ENCODE data around the gene TRAF3. TPM values are rescaled to one million over a fixed set of nuclear protein-coding genes. Genes with fewer than 3 reads are reported as not detected.

TRAF3 gene
- total RNA-seq, 1 experiment from 2014 or later: 49.3 TPM

DNA sequence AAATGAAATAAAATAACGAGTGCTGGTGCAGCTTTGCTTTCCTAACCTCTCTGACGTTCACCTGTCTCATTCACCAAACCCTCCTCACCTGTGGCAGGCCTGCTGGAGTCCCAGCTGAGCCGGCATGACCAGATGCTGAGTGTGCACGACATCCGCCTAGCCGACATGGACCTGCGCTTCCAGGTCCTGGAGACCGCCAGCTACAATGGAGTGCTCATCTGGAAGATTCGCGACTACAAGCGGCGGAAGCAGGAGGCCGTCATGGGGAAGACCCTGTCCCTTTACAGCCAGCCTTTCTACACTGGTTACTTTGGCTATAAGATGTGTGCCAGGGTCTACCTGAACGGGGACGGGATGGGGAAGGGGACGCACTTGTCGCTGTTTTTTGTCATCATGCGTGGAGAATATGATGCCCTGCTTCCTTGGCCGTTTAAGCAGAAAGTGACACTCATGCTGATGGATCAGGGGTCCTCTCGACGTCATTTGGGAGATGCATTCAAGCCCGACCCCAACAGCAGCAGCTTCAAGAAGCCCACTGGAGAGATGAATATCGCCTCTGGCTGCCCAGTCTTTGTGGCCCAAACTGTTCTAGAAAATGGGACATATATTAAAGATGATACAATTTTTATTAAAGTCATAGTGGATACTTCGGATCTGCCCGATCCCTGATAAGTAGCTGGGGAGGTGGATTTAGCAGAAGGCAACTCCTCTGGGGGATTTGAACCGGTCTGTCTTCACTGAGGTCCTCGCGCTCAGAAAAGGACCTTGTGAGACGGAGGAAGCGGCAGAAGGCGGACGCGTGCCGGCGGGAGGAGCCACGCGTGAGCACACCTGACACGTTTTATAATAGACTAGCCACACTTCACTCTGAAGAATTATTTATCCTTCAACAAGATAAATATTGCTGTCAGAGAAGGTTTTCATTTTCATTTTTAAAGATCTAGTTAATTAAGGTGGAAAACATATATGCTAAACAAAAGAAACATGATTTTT lies 128.2 kb downstream of the TRAF3 start:
- Histone ChIP-seq H3K36me3 (ENCODE audit: insufficient read depth, low read length, poor library complexity, severe bottlenecking) (peaks cover 10% of the 10 kb centered on the region), H3K4me1 (ENCODE audit: insufficient read depth, low read length, poor library complexity, severe bottlenecking) (no peaks in the 10 kb centered on the region), H3K9me3 (ENCODE audit: low read depth, low read length, poor library complexity, severe bottlenecking) (no peaks in the 10 kb centered on the region), H3K27ac (ENCODE audit: low read depth, low read length, poor library complexity, severe bottlenecking) (no peak overlapping the region), H3K4me3 (ENCODE audit: low read depth, low read length, poor library complexity, severe bottlenecking) (no peak overlapping the region), H3K27me3 (replicated peaks; ENCODE audit: insufficient read depth, low read depth, low read length, poor library complexity) (no peaks in the 10 kb centered on the region)
- POLR2A ChIA-PET (ENCODE audit: low non-redundant PET): interaction anchor here (0.6 kb wide), 1 partner anchor 358 kb away, joined by 3 read pairs; no protein-coding TSS in a partner anchor
- DNase-seq (ENCODE audit: low spot score): no peak
- intact Hi-C loops (cut with micrococcal nuclease; ENCODE audit: unreplicated experiment): no loop called here
- CTCF ChIA-PET: no interaction called here
- no peak for TF ChIP-seq EZH2 (IDR thresholded peaks at IDR 0.05; ENCODE audit: borderline replicate concordance, low read depth, low read length, poor library complexity, severe bottlenecking)
- TF ChIP-seq CTCF (conservative IDR thresholded peaks at IDR 0.05; ENCODE audit: low read depth, low read length): no peak
- TSS peak; percentile 38 for BruUV-seq (replicated peaks)

DNA sequence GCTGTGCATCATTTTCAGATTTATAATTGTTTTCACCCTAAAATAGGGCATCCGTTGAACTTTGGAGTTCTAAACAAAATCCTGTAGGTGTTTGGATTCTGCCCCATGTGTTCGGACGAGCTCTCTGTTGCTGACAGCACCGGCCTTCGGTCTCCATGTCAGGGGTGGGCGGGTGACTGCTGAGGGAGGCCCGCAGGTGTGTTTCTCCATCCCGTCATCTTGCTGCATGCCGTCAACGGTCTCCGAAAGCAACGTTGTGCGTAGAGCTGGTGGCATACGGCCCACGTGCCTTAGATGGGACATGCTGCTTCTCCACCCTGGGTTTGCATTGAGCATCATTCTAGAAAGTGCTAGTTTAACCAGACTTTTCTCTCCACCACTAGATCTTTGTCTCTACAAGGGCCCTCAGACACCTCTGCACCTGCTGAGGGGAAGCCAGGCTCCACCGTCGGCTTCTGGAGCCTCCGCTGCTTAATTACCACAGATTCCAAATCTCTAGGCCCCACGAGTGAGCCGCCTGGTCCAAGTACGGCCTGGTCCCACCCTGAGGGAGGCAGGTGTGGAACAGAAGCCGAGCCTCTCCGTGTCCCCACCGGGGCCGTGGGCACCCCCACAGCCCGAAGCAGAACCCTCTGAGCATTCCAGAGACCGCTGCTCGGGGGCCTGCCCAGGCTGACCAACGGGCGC lies 129.5 kb downstream of the TRAF3 start:
- ChIA-PET POLR2A (ENCODE audit: low non-redundant PET) (no interaction called here), CTCF (interaction anchor here (0.6 kb wide), 1 partner anchor 211 kb away, joined by 5 read pairs; no protein-coding TSS in a partner anchor)
- no peaks in the 10 kb centered on the region for H3K4me1 ChIP-seq (ENCODE audit: insufficient read depth, low read length, poor library complexity, severe bottlenecking)
- H3K36me3 ChIP-seq (ENCODE audit: insufficient read depth, low read length, poor library complexity, severe bottlenecking): peaks cover 10% of the 10 kb centered on the region
- H3K9me3 ChIP-seq (ENCODE audit: low read depth, low read length, poor library complexity, severe bottlenecking): no peaks in the 10 kb centered on the region
- no peak for DNase-seq (ENCODE audit: low spot score)
- TF ChIP-seq CTCF (conservative IDR thresholded peaks at IDR 0.05; ENCODE audit: low read depth, low read length) (no peak), EZH2 (IDR thresholded peaks at IDR 0.05; ENCODE audit: borderline replicate concordance, low read depth, low read length, poor library complexity, severe bottlenecking) (no peak)
- intact Hi-C loops (cut with micrococcal nuclease; ENCODE audit: unreplicated experiment): no loop called here
- no TSS peak for BruUV-seq (replicated peaks)
- no peaks in the 10 kb centered on the region for H3K27me3 ChIP-seq (replicated peaks; ENCODE audit: insufficient read depth, low read depth, low read length, poor library complexity)
- H3K27ac ChIP-seq (ENCODE audit: low read depth, low read length, poor library complexity, severe bottlenecking): no peak overlapping the region
- H3K4me3 ChIP-seq (ENCODE audit: low read depth, low read length, poor library complexity, severe bottlenecking): no peak overlapping the region

GRCh38 chr14:102907303-102907844 lies 130.1 kb downstream of the TRAF3 start:
- H3K4me3 ChIP-seq (ENCODE audit: low read depth, low read length, poor library complexity, severe bottlenecking): no peak overlapping the region
- CTCF ChIA-PET: no interaction called here
- BruUV-seq (replicated peaks): no TSS peak
- DNase-seq (ENCODE audit: low spot score): no peak
- POLR2A ChIA-PET (ENCODE audit: low non-redundant PET): no interaction called here
- no peak overlapping the region for H3K27ac ChIP-seq (ENCODE audit: low read depth, low read length, poor library complexity, severe bottlenecking)
- H3K4me1 ChIP-seq (ENCODE audit: insufficient read depth, low read length, poor library complexity, severe bottlenecking): no peaks in the 10 kb centered on the region
- intact Hi-C loops (cut with micrococcal nuclease; ENCODE audit: unreplicated experiment): no loop called here
- no peaks in the 10 kb centered on the region for H3K9me3 ChIP-seq (ENCODE audit: low read depth, low read length, poor library complexity, severe bottlenecking)
- TF ChIP-seq EZH2 (IDR thresholded peaks at IDR 0.05; ENCODE audit: borderline replicate concordance, low read depth, low read length, poor library complexity, severe bottlenecking) (no peak), CTCF (conservative IDR thresholded peaks at IDR 0.05; ENCODE audit: low read depth, low read length) (no peak)
- no peaks in the 10 kb centered on the region for H3K27me3 ChIP-seq (replicated peaks; ENCODE audit: insufficient read depth, low read depth, low read length, poor library complexity)
- peaks cover 10% of the 10 kb centered on the region for H3K36me3 ChIP-seq (ENCODE audit: insufficient read depth, low read length, poor library complexity, severe bottlenecking)

Data from A673 (cell line).